ENCODE data around the gene MRPS17. TPM values are rescaled to one million over a fixed set of nuclear protein-coding genes. Genes with fewer than 3 reads are reported as not detected.

Gene MRPS17
- total and polyA plus RNA-seq, 4 donors = 7.2 to 39.7 (median 10.7) TPM

GRCh38 chr7:55980266-55980665, 28.6 kb downstream of the MRPS17 start:
- H3K27ac ChIP-seq (ENCODE audit: low read depth in 1 of 2, low read length in 2 of 2) = no peak overlapping the region
- no peaks in the 10 kb centered on the region for H3K4me1 ChIP-seq (ENCODE audit: control insufficient read depth in 4 of 4, insufficient read depth in 4 of 4, low read length in 3 of 4)
- no peak overlapping the region for H3K9ac ChIP-seq (ENCODE audit: low read depth in 1 of 2, low read length in 2 of 2)
- TF ChIP-seq MAX (IDR thresholded peaks at IDR 0.05) (no peak), HNF4G (IDR thresholded peaks at IDR 0.05) (no peak), FOXA1 (IDR thresholded peaks at IDR 0.05) (no peak), ATF3 (IDR thresholded peaks at IDR 0.05) (no peak), TAF1 (conservative IDR thresholded peaks at IDR 0.05) (no peak), YY1 (IDR thresholded peaks at IDR 0.05) (no peak)
- 96% methylated on average over 3 of the region's 3 CpGs for WGBS
- no peaks in the 10 kb centered on the region for H3K9me3 ChIP-seq (ENCODE audit: control insufficient read depth in 4 of 4, low read length in 3 of 4)
- H3K4me3 ChIP-seq (ENCODE audit: low read depth in 1 of 3, low read length in 3 of 3) = no peak overlapping the region
- H3K36me3 ChIP-seq (ENCODE audit: control insufficient read depth in 4 of 4, insufficient read depth in 3 of 4, low read depth in 1 of 4, low read length in 3 of 4) = peaks cover 5 to 62% (median 49%) of the 10 kb centered on the region in 4 donors
- no peaks in the 10 kb centered on the region for H3K27me3 ChIP-seq (ENCODE audit: control insufficient read depth in 4 of 4, insufficient read depth in 4 of 4, low read length in 3 of 4)
- DNase-seq (ENCODE audit: low spot score) = no peak

- no peak for TF ChIP-seq HNF4G (IDR thresholded peaks at IDR 0.05)
- TF ChIP-seq SP1 (IDR thresholded peaks at IDR 0.05) = no peak
- TF ChIP-seq CTCF (IDR thresholded peaks at IDR 0.05; ENCODE audit: low read depth, low read length, missing input control) = no peak
- no peak for TF ChIP-seq RXRA (IDR thresholded peaks at IDR 0.05)
- no peak for TF ChIP-seq GABPA (IDR thresholded peaks at IDR 0.05 in 1 of 2, conservative IDR thresholded peaks at IDR 0.05 in 1 of 2)
- no peak for TF ChIP-seq NR2F2 (IDR thresholded peaks at IDR 0.05)
- TF ChIP-seq MAX (IDR thresholded peaks at IDR 0.05) = no peak
- TF ChIP-seq JUND (IDR thresholded peaks at IDR 0.05) = no peak
- TF ChIP-seq EGR1 (IDR thresholded peaks at IDR 0.05; ENCODE audit: low read depth in 2 of 2) = no peak
- no peak for TF ChIP-seq ATF3 (IDR thresholded peaks at IDR 0.05)
- no peak for TF ChIP-seq HNF4A (conservative IDR thresholded peaks at IDR 0.05)
- TF ChIP-seq YY1 (IDR thresholded peaks at IDR 0.05) = no peak
- TF ChIP-seq ZBTB33 (IDR thresholded peaks at IDR 0.05) = no peak
- no peak for TF ChIP-seq FOXA1 (IDR thresholded peaks at IDR 0.05)
- no peak for TF ChIP-seq FOXA2 (IDR thresholded peaks at IDR 0.05)
- no peak for TF ChIP-seq REST (IDR thresholded peaks at IDR 0.05)
- no peak for TF ChIP-seq RAD21 (IDR thresholded peaks at IDR 0.05)
- no peaks in the 10 kb centered on the region for H3K27me3 ChIP-seq (ENCODE audit: control insufficient read depth in 4 of 4, insufficient read depth in 4 of 4, low read length in 3 of 4)
- WGBS = 95% methylated on average over 3 of the region's 3 CpGs
Measured at GRCh38 chr7:55983537-55983936, 31.9 kb downstream of the MRPS17 start.

More at GRCh38 chr7:55983537-55983936, 31.9 kb downstream of the MRPS17 start:
- peaks cover 8 to 61% (median 48%) of the 10 kb centered on the region in 4 donors for H3K36me3 ChIP-seq (ENCODE audit: control insufficient read depth in 4 of 4, insufficient read depth in 3 of 4, low read depth in 1 of 4, low read length in 3 of 4)
- H3K9me3 ChIP-seq (ENCODE audit: control insufficient read depth in 4 of 4, low read length in 3 of 4) = no peaks in the 10 kb centered on the region
- H3K27ac ChIP-seq (ENCODE audit: low read depth in 1 of 2, low read length in 2 of 2) = no peak overlapping the region
- H3K4me3 ChIP-seq (ENCODE audit: low read depth in 1 of 3, low read length in 3 of 3) = no peak overlapping the region
- no peaks in the 10 kb centered on the region for H3K4me1 ChIP-seq (ENCODE audit: control insufficient read depth in 4 of 4, insufficient read depth in 4 of 4, low read length in 3 of 4)
- H3K9ac ChIP-seq (ENCODE audit: low read depth in 1 of 2, low read length in 2 of 2) = no peak overlapping the region
- DNase-seq (ENCODE audit: low spot score) = no peak
